Measurements from ENCODE around the gene KHDC3L.

The KHDC3L gene

DNA sequence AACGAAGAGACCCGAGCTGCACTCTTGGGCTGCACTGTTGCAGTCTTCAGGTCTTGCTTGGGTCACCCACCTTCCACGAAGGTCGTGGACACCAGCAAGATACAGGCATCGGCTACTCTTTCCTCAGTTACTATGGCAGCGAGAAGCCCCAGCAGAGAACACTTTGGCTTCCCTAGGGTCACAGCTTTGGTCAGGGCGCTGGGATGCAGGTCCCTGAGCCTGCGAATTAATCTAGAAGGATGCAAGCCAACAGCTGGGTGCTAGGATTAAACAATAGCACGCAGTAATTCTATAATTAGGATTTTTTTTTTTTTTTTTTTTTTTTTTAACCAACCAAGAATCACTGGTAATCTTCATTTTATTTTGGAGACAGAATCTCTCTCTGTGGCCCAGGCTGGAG lies 2.1 kb downstream of the KHDC3L start (continued):
- TF ChIP-seq ZFP3 (tag by site-specific recombination; IDR thresholded peaks at IDR 0.05; ENCODE audit: low read depth) = no peak

DNA sequence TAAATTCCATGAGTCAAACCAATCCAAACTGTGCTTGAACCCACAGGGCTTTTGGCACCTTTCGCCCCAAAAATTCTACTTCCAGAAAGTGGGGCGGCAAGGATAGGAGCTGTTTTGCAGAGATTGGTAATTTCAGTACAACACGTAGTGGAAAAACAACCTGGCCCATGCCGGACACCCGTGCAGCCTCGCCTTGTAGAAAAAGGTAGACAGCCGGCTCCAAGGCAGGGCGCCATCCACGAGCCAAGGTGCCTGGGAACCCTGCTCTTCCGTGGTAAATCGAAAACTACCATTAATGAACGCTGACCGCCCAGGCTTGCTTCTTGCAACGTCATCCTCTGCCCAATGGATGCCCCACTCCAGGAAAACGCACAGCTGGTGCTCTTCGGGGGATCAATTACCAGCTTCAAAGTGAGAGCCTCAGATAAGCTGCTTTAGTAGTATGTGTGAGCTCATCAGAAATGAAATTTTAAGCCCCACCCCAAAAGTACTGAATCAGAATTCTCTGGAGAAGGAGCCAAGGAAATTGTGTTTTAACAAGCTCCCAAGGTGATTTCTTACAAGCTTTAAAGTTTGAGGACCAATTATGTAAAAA lies 5.4 kb downstream of the KHDC3L start:
- TF ChIP-seq ZNF555 (tag by site-specific recombination; conservative IDR thresholded peaks at IDR 0.05) (no peak), TCF7L2 (IDR thresholded peaks at IDR 0.05; ENCODE audit: borderline replicate concordance, low read depth, low read length) (0 out of 2 replicates have a peak, but pooled peaks have one; percentile 28)
- CTCF ChIA-PET = no interaction called here
- Histone ChIP-seq H3K4me1 (ENCODE audit: control insufficient read depth, insufficient read depth, low read length) (no peaks in the 10 kb centered on the region), H3K36me3 (ENCODE audit: control insufficient read depth in 2 of 2, insufficient read depth in 1 of 2, low read length in 2 of 2) (no peaks in the 10 kb centered on the region), H3K9me3 (ENCODE audit: control insufficient read depth, insufficient read depth, low read depth, low read length) (no peaks in the 10 kb centered on the region), H3K27ac (ENCODE audit: extremely low read depth, low read depth, low read length) (no peak overlapping the region), H3K4me3 (ENCODE audit: low read depth, low read length) (no peak overlapping the region)
- POLR2A ChIA-PET = no interaction called here

DNA sequence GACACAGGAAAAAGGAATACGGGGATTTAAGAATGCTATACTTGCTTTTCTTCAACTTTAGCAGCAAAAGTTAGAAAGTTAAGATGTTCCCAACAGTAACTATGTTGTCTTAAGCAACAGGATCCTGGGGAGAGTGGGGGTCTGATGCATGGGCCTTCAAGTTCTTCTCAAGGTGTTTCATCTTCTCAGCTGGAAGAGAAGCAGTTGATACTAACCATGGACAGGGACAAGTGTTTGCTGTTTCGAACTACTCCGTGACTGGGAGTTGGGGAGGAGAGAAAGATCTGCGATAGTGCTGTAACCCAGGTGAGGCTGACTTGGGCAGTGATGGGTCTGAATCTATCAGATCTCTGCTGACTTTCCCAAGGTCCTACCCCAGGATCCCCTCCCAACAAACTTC lies 6.2 kb downstream of the KHDC3L start:
- Histone ChIP-seq H3K36me3 (ENCODE audit: control insufficient read depth in 2 of 2, insufficient read depth in 1 of 2, low read length in 2 of 2) (no peaks in the 10 kb centered on the region), H3K4me1 (ENCODE audit: control insufficient read depth, insufficient read depth, low read length) (no peaks in the 10 kb centered on the region), H3K27ac (ENCODE audit: extremely low read depth, low read depth, low read length) (no peak overlapping the region), H3K9me3 (ENCODE audit: control insufficient read depth, insufficient read depth, low read depth, low read length) (no peaks in the 10 kb centered on the region), H3K4me3 (ENCODE audit: low read depth, low read length) (no peak overlapping the region)
- TF ChIP-seq, protein P1, sequence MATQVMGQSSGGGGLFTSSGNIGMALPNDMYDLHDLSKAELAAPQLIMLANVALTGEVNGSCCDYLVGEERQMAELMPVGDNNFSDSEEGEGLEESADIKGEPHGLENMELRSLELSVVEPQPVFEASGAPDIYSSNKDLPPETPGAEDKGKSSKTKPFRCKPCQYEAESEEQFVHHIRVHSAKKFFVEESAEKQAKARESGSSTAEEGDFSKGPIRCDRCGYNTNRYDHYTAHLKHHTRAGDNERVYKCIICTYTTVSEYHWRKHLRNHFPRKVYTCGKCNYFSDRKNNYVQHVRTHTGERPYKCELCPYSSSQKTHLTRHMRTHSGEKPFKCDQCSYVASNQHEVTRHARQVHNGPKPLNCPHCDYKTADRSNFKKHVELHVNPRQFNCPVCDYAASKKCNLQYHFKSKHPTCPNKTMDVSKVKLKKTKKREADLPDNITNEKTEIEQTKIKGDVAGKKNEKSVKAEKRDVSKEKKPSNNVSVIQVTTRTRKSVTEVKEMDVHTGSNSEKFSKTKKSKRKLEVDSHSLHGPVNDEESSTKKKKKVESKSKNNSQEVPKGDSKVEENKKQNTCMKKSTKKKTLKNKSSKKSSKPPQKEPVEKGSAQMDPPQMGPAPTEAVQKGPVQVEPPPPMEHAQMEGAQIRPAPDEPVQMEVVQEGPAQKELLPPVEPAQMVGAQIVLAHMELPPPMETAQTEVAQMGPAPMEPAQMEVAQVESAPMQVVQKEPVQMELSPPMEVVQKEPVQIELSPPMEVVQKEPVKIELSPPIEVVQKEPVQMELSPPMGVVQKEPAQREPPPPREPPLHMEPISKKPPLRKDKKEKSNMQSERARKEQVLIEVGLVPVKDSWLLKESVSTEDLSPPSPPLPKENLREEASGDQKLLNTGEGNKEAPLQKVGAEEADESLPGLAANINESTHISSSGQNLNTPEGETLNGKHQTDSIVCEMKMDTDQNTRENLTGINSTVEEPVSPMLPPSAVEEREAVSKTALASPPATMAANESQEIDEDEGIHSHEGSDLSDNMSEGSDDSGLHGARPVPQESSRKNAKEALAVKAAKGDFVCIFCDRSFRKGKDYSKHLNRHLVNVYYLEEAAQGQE (tag by site-specific recombination; IDR thresholded peaks at IDR 0.05) = peak; percentile 57; the same call in 1 of the 2 replicates
- TF ChIP-seq, protein P2, sequence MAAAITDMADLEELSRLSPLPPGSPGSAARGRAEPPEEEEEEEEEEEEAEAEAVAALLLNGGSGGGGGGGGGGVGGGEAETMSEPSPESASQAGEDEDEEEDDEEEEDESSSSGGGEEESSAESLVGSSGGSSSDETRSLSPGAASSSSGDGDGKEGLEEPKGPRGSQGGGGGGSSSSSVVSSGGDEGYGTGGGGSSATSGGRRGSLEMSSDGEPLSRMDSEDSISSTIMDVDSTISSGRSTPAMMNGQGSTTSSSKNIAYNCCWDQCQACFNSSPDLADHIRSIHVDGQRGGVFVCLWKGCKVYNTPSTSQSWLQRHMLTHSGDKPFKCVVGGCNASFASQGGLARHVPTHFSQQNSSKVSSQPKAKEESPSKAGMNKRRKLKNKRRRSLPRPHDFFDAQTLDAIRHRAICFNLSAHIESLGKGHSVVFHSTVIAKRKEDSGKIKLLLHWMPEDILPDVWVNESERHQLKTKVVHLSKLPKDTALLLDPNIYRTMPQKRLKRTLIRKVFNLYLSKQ (tag by site-specific recombination; IDR thresholded peaks at IDR 0.05; ENCODE audit: borderline replicate concordance) = no peak
- TF ChIP-seq ZNF76 (tag by site-specific recombination; IDR thresholded peaks at IDR 0.05; ENCODE audit: borderline replicate concordance, low read depth) (no peak), ZNF138 (tag by site-specific recombination; IDR thresholded peaks at IDR 0.05; ENCODE audit: borderline replicate concordance) (no peak)
- TF ChIP-seq, protein P3, sequence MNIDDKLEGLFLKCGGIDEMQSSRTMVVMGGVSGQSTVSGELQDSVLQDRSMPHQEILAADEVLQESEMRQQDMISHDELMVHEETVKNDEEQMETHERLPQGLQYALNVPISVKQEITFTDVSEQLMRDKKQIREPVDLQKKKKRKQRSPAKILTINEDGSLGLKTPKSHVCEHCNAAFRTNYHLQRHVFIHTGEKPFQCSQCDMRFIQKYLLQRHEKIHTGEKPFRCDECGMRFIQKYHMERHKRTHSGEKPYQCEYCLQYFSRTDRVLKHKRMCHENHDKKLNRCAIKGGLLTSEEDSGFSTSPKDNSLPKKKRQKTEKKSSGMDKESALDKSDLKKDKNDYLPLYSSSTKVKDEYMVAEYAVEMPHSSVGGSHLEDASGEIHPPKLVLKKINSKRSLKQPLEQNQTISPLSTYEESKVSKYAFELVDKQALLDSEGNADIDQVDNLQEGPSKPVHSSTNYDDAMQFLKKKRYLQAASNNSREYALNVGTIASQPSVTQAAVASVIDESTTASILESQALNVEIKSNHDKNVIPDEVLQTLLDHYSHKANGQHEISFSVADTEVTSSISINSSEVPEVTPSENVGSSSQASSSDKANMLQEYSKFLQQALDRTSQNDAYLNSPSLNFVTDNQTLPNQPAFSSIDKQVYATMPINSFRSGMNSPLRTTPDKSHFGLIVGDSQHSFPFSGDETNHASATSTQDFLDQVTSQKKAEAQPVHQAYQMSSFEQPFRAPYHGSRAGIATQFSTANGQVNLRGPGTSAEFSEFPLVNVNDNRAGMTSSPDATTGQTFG (tag by site-specific recombination; IDR thresholded peaks at IDR 0.05; ENCODE audit: borderline replicate concordance) = no peak
- CTCF ChIA-PET = no interaction called here
- POLR2A ChIA-PET = no interaction called here

DNA sequence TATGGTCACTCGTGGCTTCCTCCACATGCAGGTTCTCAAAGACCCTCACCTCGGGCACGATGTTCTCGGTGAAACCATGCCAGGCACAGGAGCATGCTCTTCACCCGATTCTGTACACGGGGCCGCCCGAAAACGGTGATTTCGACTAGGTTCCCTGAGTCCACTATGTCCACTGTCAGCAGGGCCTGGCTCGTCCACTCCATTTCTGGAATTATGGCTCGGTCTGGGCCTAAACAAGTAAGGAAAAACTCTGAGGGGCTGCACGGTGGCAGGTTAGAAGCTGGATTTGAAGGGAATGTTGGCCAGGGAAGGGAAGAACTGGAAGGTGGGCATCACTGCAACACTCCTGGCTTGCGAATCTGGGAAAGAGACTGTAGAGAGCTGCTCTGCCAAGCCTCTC lies 6.7 kb downstream of the KHDC3L start:
- Histone ChIP-seq H3K36me3 (ENCODE audit: control insufficient read depth in 2 of 2, insufficient read depth in 1 of 2, low read length in 2 of 2) (no peaks in the 10 kb centered on the region), H3K4me3 (ENCODE audit: low read depth, low read length) (no peak overlapping the region), H3K4me1 (ENCODE audit: control insufficient read depth, insufficient read depth, low read length) (no peaks in the 10 kb centered on the region), H3K9me3 (ENCODE audit: control insufficient read depth, insufficient read depth, low read depth, low read length) (no peaks in the 10 kb centered on the region), H3K27ac (ENCODE audit: extremely low read depth, low read depth, low read length) (no peak overlapping the region)
- no peak for TF ChIP-seq ZSCAN16 (tag by site-specific recombination; IDR thresholded peaks at IDR 0.05)
- CTCF ChIA-PET = no interaction called here
- POLR2A ChIA-PET = no interaction called here
